ENCODE results near the gene FAM83F. TPM values are rescaled to one million over a fixed set of nuclear protein-coding genes. Genes with fewer than 3 reads are reported as not detected.

The FAM83F gene
- polyA plus RNA-seq, 6 donors from 2014 or later: 0.05 TPM; not detected in 5

GRCh38 chr22:40041366-40042137 lies 46.8 kb downstream of the FAM83F start:
- Mint-ChIP-seq H3K27ac (no peak overlapping the region), H3K27me3 (peaks cover 6 to 25% (median 21%) of the 10 kb centered on the region in 3 donors), H3K9me3 (no peaks in the 10 kb centered on the region), H3K36me3 (peaks cover 0 to 8% of the 10 kb centered on the region in 2 donors), H3K4me3 (peak overlapping the region in 1 of 8 donors; percentile 93), H3K4me1 (peaks cover 11 to 22% (median 13%) of the 10 kb centered on the region in 3 donors)
- DNase-seq (no peak), ATAC-seq (ENCODE audit: low read depth in 2 of 2) (no peak)

DNA sequence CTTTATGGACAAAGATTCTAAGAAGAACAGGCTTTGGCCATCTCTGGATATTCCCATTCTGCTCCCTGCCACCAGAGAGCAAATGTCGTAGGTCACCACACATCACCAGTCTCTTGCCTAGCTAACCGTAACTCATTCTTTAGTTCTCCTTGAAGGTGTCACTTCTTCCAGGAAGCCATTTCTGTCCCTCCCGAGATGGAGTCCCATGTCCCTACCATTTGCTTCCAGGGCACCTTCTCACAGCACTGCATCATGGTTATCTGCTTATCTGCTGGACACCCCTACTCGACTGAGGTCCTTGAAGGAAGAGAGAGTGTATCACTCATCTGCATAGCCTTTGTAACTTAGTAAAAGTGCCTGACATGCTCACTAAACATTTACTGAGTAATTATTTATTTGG lies 47.6 kb downstream of the FAM83F start:
- H3K36me3 Mint-ChIP-seq: peaks cover 0 to 8% of the 10 kb centered on the region in 2 donors
- H3K4me3 Mint-ChIP-seq: peak overlapping the region in 2 of 8 donors; percentile 30 to 93
- peaks cover 6 to 25% (median 21%) of the 10 kb centered on the region in 3 donors for H3K27me3 Mint-ChIP-seq
- ATAC-seq (ENCODE audit: low read depth in 2 of 2): no peak
- H3K4me1 Mint-ChIP-seq: peaks cover 13 to 29% (median 15%) of the 10 kb centered on the region in 3 donors
- no peak overlapping the region for H3K27ac Mint-ChIP-seq
- DNase-seq: no peak
- no peaks in the 10 kb centered on the region for H3K9me3 Mint-ChIP-seq

- Mint-ChIP-seq H3K27me3 (peaks cover 2 to 20% (median 17%) of the 10 kb centered on the region in 3 donors), H3K4me1 (peaks cover 18 to 37% (median 20%) of the 10 kb centered on the region in 3 donors), H3K9me3 (no peaks in the 10 kb centered on the region), H3K4me3 (peak overlapping the region; percentile 17 to 99 (median 97)), H3K36me3 (peaks cover 0 to 8% of the 10 kb centered on the region in 2 donors), H3K27ac (peak overlapping the region; percentile 47 to 100 (median 99))
- ATAC-seq (ENCODE audit: low read depth in 2 of 2) (no peak), DNase-seq (no peak)
Measured at GRCh38 chr22:40043081-40043480, 48.3 kb downstream of the FAM83F start.

GRCh38 chr22:40043793-40044101 lies 49.0 kb downstream of the FAM83F start:
- H3K27me3 Mint-ChIP-seq: peaks cover 0 to 13% (median 10%) of the 10 kb centered on the region in 3 donors
- DNase-seq: no peak
- H3K4me1 Mint-ChIP-seq: peaks cover 24 to 44% (median 25%) of the 10 kb centered on the region in 3 donors
- peak overlapping the region; percentile 84 to 99 (median 98) for H3K4me3 Mint-ChIP-seq
- peak overlapping the region; percentile 99 to 100 (median 100) for H3K27ac Mint-ChIP-seq
- no peak for ATAC-seq (ENCODE audit: low read depth in 2 of 2)
- H3K9me3 Mint-ChIP-seq: no peaks in the 10 kb centered on the region
- H3K36me3 Mint-ChIP-seq: peaks cover 0 to 8% of the 10 kb centered on the region in 2 donors

- H3K9me3 Mint-ChIP-seq: no peaks in the 10 kb centered on the region
- DNase-seq (peak; percentile 98), ATAC-seq (ENCODE audit: low read depth in 2 of 2) (peak; percentile 82)
- H3K4me1 Mint-ChIP-seq: peaks cover 29 to 49% (median 30%) of the 10 kb centered on the region in 3 donors
- H3K36me3 Mint-ChIP-seq: peaks cover 0 to 8% of the 10 kb centered on the region in 2 donors
- peaks cover 0 to 9% (median 7%) of the 10 kb centered on the region in 3 donors for H3K27me3 Mint-ChIP-seq
- peak overlapping the region; percentile 99 to 100 (median 100) for H3K27ac Mint-ChIP-seq
- H3K4me3 Mint-ChIP-seq: peak overlapping the region; percentile 84 to 99 (median 98)
Measured at GRCh38 chr22:40044102-40044869, 49.5 kb downstream of the FAM83F start.

- DNase-seq (peak; percentile 79), ATAC-seq (ENCODE audit: low read depth in 2 of 2) (peak; percentile 13 to 15)
- Mint-ChIP-seq H3K36me3 (peaks cover 0 to 8% of the 10 kb centered on the region in 2 donors), H3K9me3 (no peaks in the 10 kb centered on the region), H3K4me3 (peak overlapping the region; percentile 84 to 99 (median 98)), H3K4me1 (peaks cover 34 to 57% (median 36%) of the 10 kb centered on the region in 3 donors), H3K27ac (peak overlapping the region; percentile 99 to 100 (median 100)), H3K27me3 (peaks cover 0 to under 1% (median 0%) of the 10 kb centered on the region in 3 donors)
Measured at GRCh38 chr22:40044870-40045834, 50.4 kb downstream of the FAM83F start.

- Mint-ChIP-seq H3K36me3 (peaks cover 0 to 8% of the 10 kb centered on the region in 2 donors), H3K4me1 (peaks cover 42 to 66% (median 46%) of the 10 kb centered on the region in 3 donors), H3K4me3 (peak overlapping the region; percentile 65 to 95 (median 78)), H3K9me3 (peaks cover 0 to 2% (median 0%) of the 10 kb centered on the region in 7 donors), H3K27me3 (no peaks in the 10 kb centered on the region), H3K27ac (peak overlapping the region; percentile 18 to 94 (median 65))
- no peak for ATAC-seq (ENCODE audit: low read depth in 2 of 2)
- DNase-seq: no peak
Measured at GRCh38 chr22:40046126-40046525, 51.4 kb downstream of the FAM83F start.

- H3K36me3 Mint-ChIP-seq: peaks cover 0 to 4% of the 10 kb centered on the region in 2 donors
- peak overlapping the region; percentile 30 to 94 (median 84) for H3K27ac Mint-ChIP-seq
- ATAC-seq (ENCODE audit: low read depth in 2 of 2) (peak; percentile 94 to 96), DNase-seq (peak; percentile 79)
- H3K4me3 Mint-ChIP-seq: peak overlapping the region; percentile 69 to 91 (median 78)
- peaks cover 65 to 88% (median 66%) of the 10 kb centered on the region in 3 donors for H3K4me1 Mint-ChIP-seq
- H3K27me3 Mint-ChIP-seq: no peaks in the 10 kb centered on the region
- H3K9me3 Mint-ChIP-seq: peaks cover 0 to 2% (median 0%) of the 10 kb centered on the region in 7 donors
Measured at GRCh38 chr22:40050258-40050657, 55.5 kb downstream of the FAM83F start.

DNA sequence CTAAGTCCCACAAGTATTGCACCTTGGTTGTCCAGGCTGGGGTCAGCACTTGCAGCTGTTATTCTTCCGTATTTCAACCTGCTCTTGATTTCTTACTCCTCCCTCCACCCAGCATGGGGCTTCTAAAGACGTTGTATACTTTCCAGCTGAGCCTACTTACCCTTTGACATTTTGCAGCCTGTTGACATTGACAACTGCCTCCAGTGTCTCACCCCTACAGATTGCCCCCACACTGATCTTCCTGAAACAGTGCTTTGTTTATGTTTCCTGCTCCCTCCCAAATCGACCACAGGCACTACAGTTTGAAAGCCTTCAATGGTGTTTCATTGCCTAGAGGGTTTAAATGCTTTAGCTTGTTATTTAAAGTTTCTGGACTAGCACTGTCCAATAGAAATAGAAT lies 56.6 kb downstream of the FAM83F start:
- H3K9me3 Mint-ChIP-seq: peaks cover 0 to 2% (median 0%) of the 10 kb centered on the region in 7 donors
- peaks cover 71 to 92% (median 71%) of the 10 kb centered on the region in 3 donors for H3K4me1 Mint-ChIP-seq
- ATAC-seq (ENCODE audit: low read depth in 2 of 2): no peak
- peaks cover 0 to 5% of the 10 kb centered on the region in 2 donors for H3K36me3 Mint-ChIP-seq
- DNase-seq: no peak
- peak overlapping the region; percentile 3 to 94 (median 88) for H3K27ac Mint-ChIP-seq
- no peaks in the 10 kb centered on the region for H3K27me3 Mint-ChIP-seq
- peak overlapping the region; percentile 35 to 91 (median 75) for H3K4me3 Mint-ChIP-seq

DNA sequence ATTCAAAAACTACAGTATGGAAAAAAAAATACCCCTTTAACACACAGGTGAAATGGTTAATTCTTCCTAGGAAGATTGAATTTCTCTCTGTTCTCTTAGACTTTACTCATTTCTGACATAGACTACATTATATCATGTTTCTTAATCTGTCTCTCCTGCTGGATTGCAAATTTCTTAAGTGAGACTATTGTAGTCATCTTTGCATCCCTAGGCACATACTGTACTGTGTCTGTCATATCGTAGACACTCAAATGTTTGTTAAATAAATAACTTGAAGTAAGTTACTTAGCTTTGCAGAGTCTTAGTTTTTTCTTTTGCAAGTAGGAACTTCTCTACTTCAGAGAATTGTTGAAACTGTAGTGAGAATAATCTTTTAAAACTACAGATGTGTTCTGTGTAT lies 58.7 kb downstream of the FAM83F start:
- H3K4me1 Mint-ChIP-seq: peaks cover 71 to 94% (median 79%) of the 10 kb centered on the region in 3 donors
- peak overlapping the region in 2 of 8 donors; percentile 13 to 37 for H3K4me3 Mint-ChIP-seq
- no peaks in the 10 kb centered on the region for H3K27me3 Mint-ChIP-seq
- DNase-seq (no peak), ATAC-seq (ENCODE audit: low read depth in 2 of 2) (no peak)
- peaks cover 0 to 2% (median 0%) of the 10 kb centered on the region in 7 donors for H3K9me3 Mint-ChIP-seq
- peaks cover 0 to 7% of the 10 kb centered on the region in 2 donors for H3K36me3 Mint-ChIP-seq
- H3K27ac Mint-ChIP-seq: peak overlapping the region in 4 of 6 donors; percentile 10 to 92 (median 60)

DNA sequence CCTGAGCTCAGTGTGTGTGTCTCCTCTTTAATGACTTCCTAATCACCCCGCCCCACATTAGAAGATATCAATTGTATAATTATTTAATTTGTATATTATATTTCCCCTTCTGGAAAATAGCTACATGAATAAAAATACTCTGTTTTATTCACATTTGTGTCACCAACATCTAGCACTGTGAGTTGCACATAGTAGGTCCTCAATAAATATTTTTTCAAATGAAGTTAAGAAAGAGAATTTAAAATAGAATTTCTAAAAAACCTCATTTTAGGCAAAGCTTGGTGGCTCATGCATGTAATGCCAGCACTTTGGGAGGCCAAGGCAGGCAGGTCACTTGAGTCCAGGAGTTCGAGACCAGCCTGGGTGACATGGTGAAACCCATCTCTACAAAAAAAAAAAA lies 59.7 kb downstream of the FAM83F start:
- Mint-ChIP-seq H3K4me1 (peaks cover 73 to 93% (median 79%) of the 10 kb centered on the region in 3 donors), H3K4me3 (peak overlapping the region in 3 of 8 donors; percentile 47 to 71 (median 53)), H3K27ac (peak overlapping the region in 5 of 6 donors; percentile 60 to 92 (median 86)), H3K36me3 (peaks cover 0 to 13% of the 10 kb centered on the region in 2 donors), H3K27me3 (no peaks in the 10 kb centered on the region), H3K9me3 (peaks cover 0 to 2% (median 0%) of the 10 kb centered on the region in 7 donors)
- DNase-seq: no peak
- ATAC-seq (ENCODE audit: low read depth in 2 of 2): no peak

- Mint-ChIP-seq H3K27ac (peak overlapping the region; percentile 68 to 94 (median 85)), H3K9me3 (peaks cover 0 to under 1% (median 0%) of the 10 kb centered on the region in 7 donors), H3K4me3 (peak overlapping the region in 7 of 8 donors; percentile 11 to 84 (median 62)), H3K27me3 (no peaks in the 10 kb centered on the region), H3K36me3 (peaks cover 0 to 13% of the 10 kb centered on the region in 2 donors), H3K4me1 (peaks cover 69 to 92% (median 79%) of the 10 kb centered on the region in 3 donors)
- DNase-seq: peak; percentile 26
- peak; percentile 77 to 83 for ATAC-seq (ENCODE audit: low read depth in 2 of 2)
Measured at GRCh38 chr22:40055143-40055883, 60.6 kb downstream of the FAM83F start.

All from naive B cell (primary cell).